Activated naive CD4-positive, alpha-beta T cell treated with anti-CD3 and anti-CD28 coated beads, Interleukin-2, amount 10 ng/mL, durations not matched to agents 7 days and 5 days (primary cell): ENCODE data around the gene CFAP251.

Experiments
- CTCF ChIA-PET: fragments of 350-600 bp; sonication (Branson Sonifier 250); formaldehyde crosslinking; loops from one replicate; lab custom pipeline; 2021; ENCODE audit warnings: antibody characterized with exemption; lab: Charles Lee
- DNase-seq: peaks from one replicate; pipeline ENCODE4 v3.0.0-alpha.2; 2020
- H3K27ac Mint-ChIP-seq: one replicate; pipeline ENCODE4 v1.8.0; 2021; ENCODE audit warnings: mild to moderate bottlenecking, moderate library complexity, mixed read lengths
- H3K27me3 Mint-ChIP-seq: one replicate; pipeline ENCODE4 v1.8.0; 2021; ENCODE audit warnings: mild to moderate bottlenecking, mixed read lengths
- H3K36me3 Mint-ChIP-seq: one replicate; pipeline ENCODE4 v1.8.0; 2021; ENCODE audit warnings: mixed read lengths
- H3K4me1 Mint-ChIP-seq: one replicate; pipeline ENCODE4 v1.8.0; 2021; ENCODE audit warnings: mixed read lengths
- H3K4me3 Mint-ChIP-seq: one replicate; pipeline ENCODE4 v1.8.0; 2021; ENCODE audit warnings: mild to moderate bottlenecking, moderate library complexity, mixed read lengths
- H3K9me3 Mint-ChIP-seq: one replicate; pipeline ENCODE4 v1.8.0; 2021; ENCODE audit warnings: mixed read lengths

Gene CFAP251

DNA sequence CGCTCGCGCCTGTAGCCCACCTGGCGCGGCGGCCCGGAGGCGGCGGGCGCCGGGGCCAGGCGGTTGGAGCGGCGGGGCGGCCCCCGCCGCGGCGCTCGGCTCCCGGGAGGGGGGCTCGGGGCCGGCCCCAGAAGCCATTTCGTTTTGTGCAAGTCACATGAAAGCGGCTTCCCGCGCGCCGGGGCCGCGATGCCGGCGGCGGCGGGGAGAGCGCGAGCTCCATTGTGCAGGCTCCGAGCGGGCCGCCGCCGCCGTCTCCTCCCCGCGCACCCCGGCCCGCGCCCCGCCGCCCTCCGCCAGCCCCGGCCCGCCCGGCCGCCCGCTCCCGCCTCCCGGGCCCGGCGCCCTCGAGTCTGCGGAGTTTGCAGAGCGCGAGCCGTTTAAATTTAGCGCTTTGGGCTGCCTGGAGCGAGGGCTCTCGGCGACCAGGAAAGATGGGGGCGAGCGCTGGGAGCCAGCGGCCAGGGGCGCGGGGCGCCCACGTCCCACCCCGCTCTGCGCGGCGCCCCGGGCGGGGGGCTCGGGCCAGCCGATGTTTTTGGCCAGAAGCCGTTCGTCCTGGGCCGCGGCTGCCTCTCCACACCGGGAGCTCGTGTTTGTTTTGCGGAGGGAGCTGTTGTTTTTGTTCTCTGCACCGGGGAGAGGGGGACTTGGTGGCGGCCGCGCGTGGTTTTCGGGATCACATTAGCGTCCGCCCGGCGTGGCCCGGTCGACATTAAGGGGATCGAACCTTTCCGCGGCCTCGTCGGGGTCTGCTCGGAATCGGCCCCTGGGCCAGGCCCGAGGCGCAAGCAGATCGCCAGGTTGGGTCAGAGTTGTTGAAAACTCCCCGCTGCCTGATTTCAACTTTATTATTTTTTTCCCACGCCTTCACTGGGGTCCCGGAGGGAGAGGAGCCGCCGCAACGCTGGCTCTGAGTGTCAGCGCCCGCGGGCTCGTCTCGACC is 104.3 kb downstream of the CFAP251 start:
- Mint-ChIP-seq H3K27me3 (peaks cover 59% of the 10 kb centered on the region), H3K27ac (peak overlapping the region; percentile 67), H3K4me3 (peak overlapping the region; percentile 78), H3K4me1 (peaks cover 13% of the 10 kb centered on the region), H3K9me3 (peaks cover 12% of the 10 kb centered on the region), H3K36me3 (peaks cover 5% of the 10 kb centered on the region)
- peak; percentile 70 for DNase-seq
- CTCF ChIA-PET, result interaction anchor here (1.9 kb wide), 1 partner anchor 10 kb away, joined by 4 read pairs; no protein-coding TSS in a partner anchor

DNA sequence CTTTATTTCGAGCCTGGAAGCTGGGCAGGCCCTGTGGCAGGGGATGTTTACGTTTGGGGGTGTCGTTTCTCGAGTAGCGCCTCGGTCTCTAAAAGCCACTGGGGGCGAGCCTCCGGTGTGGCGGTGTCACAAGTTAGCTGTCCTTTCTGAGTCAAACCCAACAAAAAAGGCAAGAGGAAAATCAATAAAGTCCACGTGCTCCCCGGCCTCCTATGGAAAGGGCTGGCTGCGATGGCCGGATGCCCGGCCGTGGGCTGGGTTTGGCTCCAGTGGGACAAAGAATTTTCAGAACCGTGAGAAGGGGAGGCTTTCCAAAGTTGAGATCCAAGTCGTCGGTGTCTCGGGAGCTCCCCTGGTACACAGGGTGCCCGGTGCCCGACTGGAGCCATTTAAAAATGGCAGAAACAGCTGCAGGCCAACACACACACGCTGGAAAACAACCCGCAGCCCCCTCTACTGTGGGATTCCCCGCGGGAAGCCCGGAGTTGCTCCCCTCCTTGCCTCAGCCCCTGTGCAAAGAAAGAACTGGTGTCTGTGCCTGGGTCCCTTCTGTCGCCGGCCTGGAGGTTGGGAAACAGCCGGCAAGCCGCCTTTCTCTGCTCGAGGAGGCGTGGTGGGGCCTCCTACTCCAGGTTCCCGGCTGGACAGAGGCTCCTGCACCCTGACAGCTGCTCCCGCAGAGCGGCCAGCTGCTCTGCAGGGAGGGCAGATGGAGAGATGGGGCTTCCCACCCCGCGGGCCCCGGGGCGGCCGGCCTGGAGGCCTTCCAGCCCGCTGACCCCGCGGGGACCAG is 105.1 kb downstream of the CFAP251 start:
- peaks cover 13% of the 10 kb centered on the region for H3K4me1 Mint-ChIP-seq
- DNase-seq, result peak; percentile 40
- H3K4me3 Mint-ChIP-seq, result peak overlapping the region; percentile 78
- peaks cover 59% of the 10 kb centered on the region for H3K27me3 Mint-ChIP-seq
- CTCF ChIA-PET, result interaction anchor here (1.9 kb wide), 1 partner anchor 9 kb away, joined by 4 read pairs; no protein-coding TSS in a partner anchor
- peaks cover 5% of the 10 kb centered on the region for H3K36me3 Mint-ChIP-seq
- peaks cover 8% of the 10 kb centered on the region for H3K9me3 Mint-ChIP-seq
- peak overlapping the region; percentile 67 for H3K27ac Mint-ChIP-seq

DNA sequence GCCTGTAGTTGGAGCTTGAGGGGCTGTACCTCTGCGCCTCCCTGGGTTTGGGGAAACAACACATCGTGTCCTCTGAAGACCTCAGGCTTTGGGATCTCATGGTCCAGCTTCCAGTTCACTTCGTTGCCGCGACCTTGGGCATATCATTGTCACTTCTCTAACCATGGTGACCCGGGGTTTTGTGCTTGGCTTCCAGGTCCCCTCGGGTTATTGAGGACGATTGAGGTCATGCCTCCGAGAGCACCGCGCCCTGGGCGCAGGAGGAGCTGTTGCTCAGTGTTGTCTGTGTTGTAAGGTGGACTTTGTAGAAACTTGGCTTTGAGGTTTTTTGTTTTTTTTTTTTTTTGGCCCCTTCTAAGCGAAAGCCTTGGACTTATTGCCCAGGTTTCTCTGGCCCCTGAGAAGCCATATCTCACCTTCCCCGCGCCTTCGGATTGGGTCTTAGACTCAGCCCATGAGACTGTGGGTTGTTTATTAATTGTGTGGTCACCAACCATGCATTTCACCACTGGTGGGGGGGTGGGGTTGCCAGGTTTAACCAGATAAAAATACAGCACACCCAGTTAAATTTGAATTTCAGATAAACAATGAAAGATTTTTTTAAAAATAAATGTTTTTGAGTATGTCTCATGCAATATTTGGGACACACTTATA is 105.9 kb downstream of the CFAP251 start:
- no peak overlapping the region for H3K27ac Mint-ChIP-seq

DNA sequence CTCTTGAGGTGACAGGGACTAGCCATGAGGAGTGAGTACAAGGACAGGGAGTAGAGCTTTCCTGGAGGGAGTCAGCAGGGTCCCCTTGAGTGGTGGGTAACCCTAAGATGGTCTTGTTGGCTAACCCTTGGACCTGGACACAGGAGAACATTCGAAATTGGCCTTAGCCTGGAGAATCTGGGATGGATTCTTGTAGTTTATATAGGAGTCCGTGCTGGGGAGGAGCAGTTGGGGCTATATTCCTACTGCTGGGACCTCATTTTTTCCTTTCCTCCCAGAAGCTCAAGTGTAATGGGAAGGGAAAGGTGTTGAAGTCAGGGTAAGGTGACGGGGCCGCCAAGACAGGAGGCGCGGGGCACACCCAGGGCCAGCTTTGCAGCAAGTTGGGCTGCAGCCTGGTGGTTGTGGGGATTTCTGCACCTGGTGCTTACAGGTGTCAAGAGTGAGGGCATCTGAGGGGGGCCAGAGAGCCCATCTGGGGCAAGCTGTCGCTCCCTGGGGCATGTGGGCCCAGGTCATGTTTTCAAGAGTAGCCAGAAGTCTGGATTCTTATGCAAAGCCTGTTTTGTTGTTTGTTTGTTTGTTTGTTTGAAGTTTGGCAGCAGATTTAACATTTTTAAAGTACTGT is 108.4 kb downstream of the CFAP251 start:
- no peak overlapping the region for H3K27ac Mint-ChIP-seq
- H3K9me3 Mint-ChIP-seq, result no peaks in the 10 kb centered on the region
- CTCF ChIA-PET, result interaction anchor here (0.6 kb wide), 1 partner anchor 137 kb away, joined by 3 read pairs; no protein-coding TSS in a partner anchor
- peaks cover 8% of the 10 kb centered on the region for H3K4me1 Mint-ChIP-seq
- peaks cover 45% of the 10 kb centered on the region for H3K27me3 Mint-ChIP-seq
- H3K4me3 Mint-ChIP-seq, result no peak overlapping the region
- peaks cover 3% of the 10 kb centered on the region for H3K36me3 Mint-ChIP-seq
- DNase-seq, result no peak

More for the DNA sequence above, 105.9 kb downstream of the CFAP251 start:
- no peak for DNase-seq
- CTCF ChIA-PET, result no interaction called here
- peaks cover 59% of the 10 kb centered on the region for H3K27me3 Mint-ChIP-seq
- peaks cover 3% of the 10 kb centered on the region for H3K36me3 Mint-ChIP-seq
- H3K4me3 Mint-ChIP-seq, result peak overlapping the region; percentile 23
- H3K4me1 Mint-ChIP-seq, result peaks cover 13% of the 10 kb centered on the region
- H3K9me3 Mint-ChIP-seq, result peaks cover 3% of the 10 kb centered on the region

DNA sequence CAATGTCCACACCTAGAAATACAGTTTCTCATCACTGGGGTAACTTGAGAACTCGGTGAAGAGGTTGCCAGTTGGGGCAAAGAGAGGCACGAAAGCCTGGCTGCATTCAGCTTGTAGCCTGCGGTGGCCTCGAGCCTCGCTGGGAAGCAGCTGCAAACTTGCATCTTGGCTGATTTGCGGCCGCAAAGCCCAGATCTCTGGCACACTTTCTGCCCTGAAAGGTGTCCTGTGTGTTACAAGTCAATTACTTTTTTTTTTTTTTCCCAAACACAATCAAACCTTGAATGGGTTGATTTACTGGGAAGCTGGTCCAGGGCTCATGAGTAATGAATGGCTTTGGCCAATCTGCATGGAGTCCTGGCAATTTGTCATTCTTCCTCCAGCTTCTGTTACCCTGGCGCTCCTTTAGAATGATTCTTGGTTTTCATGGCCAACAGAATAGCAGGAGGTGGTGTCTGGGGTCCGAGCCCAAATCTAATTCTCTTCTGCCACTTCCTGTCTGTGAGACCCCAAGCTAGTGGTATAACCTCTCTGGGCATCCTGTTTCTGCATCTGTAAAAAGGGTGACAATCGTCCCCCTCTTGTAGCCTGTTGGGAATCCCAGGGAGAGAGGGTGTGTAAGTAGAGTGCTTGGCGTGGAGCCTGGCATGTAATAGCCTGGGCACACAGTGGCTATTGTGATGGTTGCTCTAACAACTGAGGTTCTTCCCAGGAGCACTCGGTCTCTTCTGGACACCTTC is 109.9 kb downstream of the CFAP251 start:
- CTCF ChIA-PET, result interaction anchor here (0.8 kb wide), 1 partner anchor 162 kb away, joined by 3 read pairs; no protein-coding TSS in a partner anchor
- no peaks in the 10 kb centered on the region for H3K9me3 Mint-ChIP-seq
- H3K4me1 Mint-ChIP-seq, result peaks cover 2% of the 10 kb centered on the region
- DNase-seq, result no peak
- no peak overlapping the region for H3K27ac Mint-ChIP-seq
- H3K36me3 Mint-ChIP-seq, result peaks cover 1% of the 10 kb centered on the region
- H3K4me3 Mint-ChIP-seq, result no peak overlapping the region
- peaks cover 37% of the 10 kb centered on the region for H3K27me3 Mint-ChIP-seq

DNA sequence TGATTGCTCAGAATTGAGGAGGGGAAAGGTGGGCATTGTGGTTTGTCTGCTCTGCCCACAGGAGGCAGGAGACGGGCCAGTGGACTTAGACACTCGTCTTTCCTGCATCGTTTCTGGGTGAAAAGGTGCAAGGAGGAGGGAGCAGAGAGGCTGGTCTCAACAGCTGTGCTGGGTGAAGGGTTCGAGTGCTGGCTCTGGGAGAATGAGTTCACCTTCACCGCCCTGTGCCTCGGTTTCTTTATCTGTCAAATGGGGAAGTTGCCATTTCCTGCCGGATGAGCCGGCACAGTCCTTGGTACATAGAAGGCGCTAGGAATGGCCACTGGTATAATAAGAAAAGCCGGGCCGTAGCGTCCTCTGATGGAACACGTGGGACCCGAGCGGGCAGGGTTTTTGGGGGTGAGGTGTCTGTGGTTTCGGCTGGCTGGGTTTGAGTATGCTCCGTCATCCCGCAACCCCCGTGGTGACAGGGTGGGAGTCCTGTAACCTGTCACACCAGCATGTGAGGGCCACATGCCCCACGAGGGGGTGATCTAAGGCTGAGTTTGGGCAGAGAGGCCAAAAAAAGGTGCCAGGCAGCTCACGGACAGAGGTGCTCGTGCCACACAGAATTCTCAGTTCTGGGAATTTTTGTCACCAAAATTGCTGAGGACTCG is 110.6 kb downstream of the CFAP251 start:
- CTCF ChIA-PET, result interaction anchor here (1.1 kb wide), 1 partner anchor 11 kb away, joined by 3 read pairs; no protein-coding TSS in a partner anchor
- H3K27ac Mint-ChIP-seq, result no peak overlapping the region
- H3K27me3 Mint-ChIP-seq, result peaks cover 30% of the 10 kb centered on the region
- H3K4me3 Mint-ChIP-seq, result no peak overlapping the region
- H3K9me3 Mint-ChIP-seq, result no peaks in the 10 kb centered on the region
- H3K36me3 Mint-ChIP-seq, result no peaks in the 10 kb centered on the region
- no peak for DNase-seq
- H3K4me1 Mint-ChIP-seq, result no peaks in the 10 kb centered on the region

DNA sequence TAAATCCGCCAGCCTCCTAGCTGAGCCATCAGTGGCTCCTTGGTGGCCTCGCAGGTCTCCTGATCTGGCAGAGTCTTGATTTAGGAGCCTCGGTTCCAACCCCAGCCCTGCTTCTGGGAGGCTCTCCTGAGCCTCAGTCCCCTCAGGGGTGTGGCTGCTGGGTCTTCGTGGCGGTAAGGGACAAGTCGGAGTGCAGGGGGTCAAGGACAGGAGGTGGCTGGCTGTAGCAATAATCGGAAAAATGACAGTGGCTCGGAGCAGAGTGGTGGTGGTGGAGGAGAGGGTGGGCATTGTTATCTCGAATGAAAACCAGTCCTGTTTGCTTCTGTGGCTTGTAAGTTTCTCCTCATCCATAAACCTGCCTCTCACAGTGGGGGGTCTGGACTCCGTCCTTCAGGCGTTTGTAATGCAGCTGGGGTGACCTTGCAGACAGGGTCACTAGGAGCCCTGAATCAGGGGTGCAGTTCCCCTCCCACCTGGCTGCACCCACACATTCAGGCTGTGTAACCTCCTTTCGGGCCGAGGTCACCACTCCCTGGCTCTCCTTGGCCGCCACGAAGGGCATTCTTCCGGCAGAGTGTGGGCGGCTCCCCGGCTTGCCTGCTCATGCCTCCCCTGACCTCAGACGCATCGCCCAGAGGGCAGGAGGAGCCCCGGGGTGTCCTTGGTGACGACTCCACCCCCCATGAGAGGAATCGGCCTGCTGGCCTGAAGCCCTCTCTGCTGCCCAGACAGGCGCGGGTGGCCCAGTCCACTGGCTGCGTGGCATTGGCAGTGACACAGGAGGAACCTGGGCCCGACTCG is 111.4 kb downstream of the CFAP251 start:
- DNase-seq, result no peak
- CTCF ChIA-PET, result interaction anchor here (1.1 kb wide), 2 partner anchors 9 to 11 kb away, joined by 3 to 4 read pairs; partner anchors contain the start of gene BCL7A
- no peak overlapping the region for H3K4me3 Mint-ChIP-seq
- H3K27me3 Mint-ChIP-seq, result peaks cover 25% of the 10 kb centered on the region
- no peaks in the 10 kb centered on the region for H3K36me3 Mint-ChIP-seq
- no peaks in the 10 kb centered on the region for H3K9me3 Mint-ChIP-seq
- no peak overlapping the region for H3K27ac Mint-ChIP-seq
- H3K4me1 Mint-ChIP-seq, result no peaks in the 10 kb centered on the region

DNA sequence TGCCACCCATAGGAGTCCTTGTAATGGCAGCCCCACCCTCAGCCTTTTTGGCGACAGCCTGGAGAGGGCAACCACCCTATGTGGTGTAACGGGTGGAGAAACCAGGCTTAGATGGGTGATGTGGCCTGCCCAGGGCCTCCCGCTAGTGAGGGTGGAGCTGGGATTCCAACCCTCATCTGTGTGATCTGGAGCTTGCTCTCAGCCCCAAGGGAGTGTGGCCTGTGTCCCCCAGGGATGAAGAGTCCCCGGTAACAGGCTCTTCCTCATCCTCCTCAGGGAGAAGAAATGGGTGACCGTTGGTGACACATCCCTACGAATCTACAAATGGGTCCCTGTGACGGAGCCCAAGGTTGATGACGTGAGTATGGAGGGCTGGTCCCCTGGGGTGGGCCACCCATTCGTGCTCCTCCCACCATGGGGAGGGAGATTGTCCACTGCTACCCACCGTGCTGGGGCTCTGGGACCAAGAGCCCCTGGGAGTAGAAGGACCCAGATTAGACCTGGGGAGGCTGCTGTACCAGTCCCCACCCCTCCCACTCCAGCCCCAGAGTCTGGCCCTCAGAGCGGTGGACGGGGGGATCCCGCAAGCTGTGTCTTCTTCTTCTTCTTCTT is 112.1 kb downstream of the CFAP251 start:
- peaks cover 21% of the 10 kb centered on the region for H3K27me3 Mint-ChIP-seq
- H3K4me1 Mint-ChIP-seq, result no peaks in the 10 kb centered on the region

DNA sequence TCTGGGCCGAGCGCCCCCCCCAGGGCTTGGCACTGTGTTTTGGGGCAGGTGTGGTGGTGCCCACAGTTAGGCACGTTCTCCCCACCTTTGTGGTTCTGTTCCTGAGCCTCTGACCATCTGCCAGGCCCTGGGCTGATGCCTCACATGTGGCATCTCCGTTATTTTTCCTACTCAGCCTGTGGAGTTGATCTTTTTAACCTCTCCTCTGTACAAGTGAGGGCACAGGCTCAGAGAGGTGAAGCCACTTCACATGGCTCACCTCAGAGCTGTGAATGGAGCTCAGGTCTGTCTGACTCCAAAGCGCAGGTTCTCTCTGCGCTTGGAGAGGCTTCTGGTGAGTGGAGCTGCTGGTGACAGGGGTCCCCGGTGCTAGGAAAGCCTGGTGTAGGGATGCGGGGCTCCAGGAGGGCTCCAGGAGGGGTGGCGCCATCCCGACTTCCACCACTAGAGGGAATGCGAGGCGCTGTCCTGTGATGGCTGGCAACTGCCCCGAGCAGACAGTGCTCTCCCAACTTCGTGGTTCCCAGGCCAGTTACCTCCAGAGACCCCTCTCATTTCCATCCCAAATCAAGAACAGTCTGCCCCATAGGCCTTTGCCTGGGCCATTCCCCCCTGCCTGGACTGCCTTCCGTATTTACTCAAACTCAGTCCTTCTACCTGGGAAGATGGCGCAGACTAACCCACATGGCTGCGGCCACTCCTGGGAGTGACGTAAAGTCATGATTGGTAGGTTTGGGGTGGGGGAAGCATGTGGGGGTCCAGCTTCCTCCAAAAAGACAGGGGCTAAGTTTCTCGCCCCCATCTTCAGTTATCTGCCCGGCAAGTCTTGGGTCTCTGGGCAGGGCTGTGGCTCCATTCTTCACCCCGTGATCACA is 113.2 kb downstream of the CFAP251 start:
- CTCF ChIA-PET, result interaction anchor here (0.6 to 1.9 kb wide), 4 partner anchors 9 to 159 kb away, joined by 3 to 6 read pairs (median 4); no protein-coding TSS in a partner anchor
- H3K9me3 Mint-ChIP-seq, result no peaks in the 10 kb centered on the region
- no peak overlapping the region for H3K4me3 Mint-ChIP-seq
- no peaks in the 10 kb centered on the region for H3K4me1 Mint-ChIP-seq
- peak; percentile 70 for DNase-seq
- peaks cover 8% of the 10 kb centered on the region for H3K36me3 Mint-ChIP-seq
- H3K27ac Mint-ChIP-seq, result no peak overlapping the region
- H3K27me3 Mint-ChIP-seq, result peaks cover 21% of the 10 kb centered on the region

More for the DNA sequence above, 112.1 kb downstream of the CFAP251 start:
- Mint-ChIP-seq H3K36me3 (peaks cover 5% of the 10 kb centered on the region), H3K27ac (no peak overlapping the region), H3K4me3 (no peak overlapping the region), H3K9me3 (no peaks in the 10 kb centered on the region)
- CTCF ChIA-PET, result interaction anchor here (1.1 kb wide), 1 partner anchor 9 kb away, joined by 4 read pairs; the partner anchor contains the start of gene BCL7A
- DNase-seq, result no peak

DNA sequence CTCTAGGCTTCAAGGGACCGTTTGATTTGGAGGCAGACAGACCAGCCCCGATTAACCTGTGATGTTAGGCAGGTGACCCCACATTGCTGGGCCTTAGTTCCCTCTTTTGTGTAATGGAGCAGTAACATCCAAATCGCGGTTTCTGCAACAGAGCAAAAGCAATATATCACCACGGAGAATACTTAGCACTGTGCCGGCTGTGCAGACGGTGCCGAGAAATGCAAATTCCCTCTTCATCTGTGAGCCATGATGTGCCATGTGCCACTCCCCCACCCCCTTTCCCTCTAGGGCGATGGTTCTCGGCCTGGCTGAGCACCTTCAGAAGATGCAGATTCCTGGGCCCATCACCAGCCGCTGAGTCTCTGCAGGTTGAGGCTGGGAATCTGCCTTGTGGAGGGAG is 114.2 kb downstream of the CFAP251 start:
- H3K4me1 Mint-ChIP-seq, result no peaks in the 10 kb centered on the region
- H3K4me3 Mint-ChIP-seq, result no peak overlapping the region
- no peaks in the 10 kb centered on the region for H3K9me3 Mint-ChIP-seq
- peaks cover 11% of the 10 kb centered on the region for H3K36me3 Mint-ChIP-seq
- no peak overlapping the region for H3K27ac Mint-ChIP-seq
- no peak for DNase-seq
- peaks cover 16% of the 10 kb centered on the region for H3K27me3 Mint-ChIP-seq
- CTCF ChIA-PET, result interaction anchor here (0.6 to 1.9 kb wide), 5 partner anchors 10 to 158 kb away, joined by 3 to 6 read pairs (median 4); no protein-coding TSS in a partner anchor

DNA sequence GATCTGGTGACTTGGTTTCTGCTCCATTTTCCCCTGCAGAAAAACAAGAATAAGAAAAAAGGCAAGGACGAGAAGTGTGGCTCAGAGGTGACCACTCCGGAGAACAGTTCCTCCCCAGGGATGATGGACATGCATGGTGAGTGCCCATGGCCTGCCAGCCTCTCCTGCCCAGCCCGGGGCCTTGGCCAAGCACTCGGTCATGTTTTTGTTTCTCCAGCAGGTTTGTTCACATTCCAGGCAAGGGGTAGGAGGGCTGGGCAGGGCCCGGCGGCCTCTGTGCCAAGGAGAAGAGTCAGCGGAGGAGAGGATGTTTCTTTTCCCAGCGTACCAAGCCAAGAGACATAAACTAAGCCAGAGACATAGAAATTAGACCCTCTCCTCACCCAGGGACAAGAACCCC is 116.9 kb downstream of the CFAP251 start:
- H3K36me3 Mint-ChIP-seq, result peaks cover 11% of the 10 kb centered on the region
- DNase-seq, result no peak
- CTCF ChIA-PET, result no interaction called here
- no peaks in the 10 kb centered on the region for H3K27me3 Mint-ChIP-seq
- H3K9me3 Mint-ChIP-seq, result no peaks in the 10 kb centered on the region
- H3K4me1 Mint-ChIP-seq, result no peaks in the 10 kb centered on the region
- H3K27ac Mint-ChIP-seq, result no peak overlapping the region
- no peak overlapping the region for H3K4me3 Mint-ChIP-seq
